Measurements from ENCODE around the gene FAM227B. TPM values are rescaled to one million over a fixed set of nuclear protein-coding genes. Genes with fewer than 3 reads are reported as not detected.
"Not testable (repeated sequence)": the region's sequence is repeated elsewhere in the genome, so short reads cannot be mapped to it uniquely, and the experiment has no call there.

Gene FAM227B
- total RNA-seq, 2 donors from 2014 or later = 2.1 TPM; not detected in 1

DNA sequence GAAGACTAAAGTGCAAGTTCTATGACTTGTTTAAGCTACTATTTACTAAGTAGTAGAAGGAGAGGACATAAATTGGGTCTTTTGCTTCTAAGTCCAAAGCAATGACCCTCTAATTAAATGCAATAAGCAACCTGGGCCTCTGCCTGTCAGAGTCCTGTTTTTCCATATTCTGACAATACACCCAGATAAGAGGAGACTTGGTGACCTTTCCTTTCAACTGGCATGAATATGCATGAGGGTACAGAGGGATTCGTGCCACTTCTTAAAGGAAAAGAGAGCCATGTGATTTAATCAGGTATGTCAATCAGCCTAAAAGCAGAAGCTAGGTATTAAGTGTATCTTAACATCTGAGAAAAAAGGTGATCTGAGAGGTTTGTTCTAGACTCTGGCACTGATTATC lies 248.3 kb downstream of the FAM227B start:
- Histone ChIP-seq H3K36me3 (replicated peaks in 1 of 2; ENCODE audit: insufficient read depth in 1 of 2, low read depth in 2 of 2) (no peaks in the 10 kb centered on the region), H3K9me3 (no peaks in the 10 kb centered on the region), H3K27me3 (no peaks in the 10 kb centered on the region), H3K27ac (no peak overlapping the region), H3K4me1 (no peaks in the 10 kb centered on the region), H3K4me3 (no peak overlapping the region)
- WGBS, 2 donors = 35 to 54% methylated on average over 1 of the region's 1 CpG
- DNase-seq = no peak
- ATAC-seq = no peak
- intact Hi-C loops (cut with DNase I) = no loop called here
- no peak for TF ChIP-seq POLR2A (IDR thresholded peaks at IDR 0.05)
- TF ChIP-seq, protein P1, sequence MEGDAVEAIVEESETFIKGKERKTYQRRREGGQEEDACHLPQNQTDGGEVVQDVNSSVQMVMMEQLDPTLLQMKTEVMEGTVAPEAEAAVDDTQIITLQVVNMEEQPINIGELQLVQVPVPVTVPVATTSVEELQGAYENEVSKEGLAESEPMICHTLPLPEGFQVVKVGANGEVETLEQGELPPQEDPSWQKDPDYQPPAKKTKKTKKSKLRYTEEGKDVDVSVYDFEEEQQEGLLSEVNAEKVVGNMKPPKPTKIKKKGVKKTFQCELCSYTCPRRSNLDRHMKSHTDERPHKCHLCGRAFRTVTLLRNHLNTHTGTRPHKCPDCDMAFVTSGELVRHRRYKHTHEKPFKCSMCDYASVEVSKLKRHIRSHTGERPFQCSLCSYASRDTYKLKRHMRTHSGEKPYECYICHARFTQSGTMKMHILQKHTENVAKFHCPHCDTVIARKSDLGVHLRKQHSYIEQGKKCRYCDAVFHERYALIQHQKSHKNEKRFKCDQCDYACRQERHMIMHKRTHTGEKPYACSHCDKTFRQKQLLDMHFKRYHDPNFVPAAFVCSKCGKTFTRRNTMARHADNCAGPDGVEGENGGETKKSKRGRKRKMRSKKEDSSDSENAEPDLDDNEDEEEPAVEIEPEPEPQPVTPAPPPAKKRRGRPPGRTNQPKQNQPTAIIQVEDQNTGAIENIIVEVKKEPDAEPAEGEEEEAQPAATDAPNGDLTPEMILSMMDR (IDR thresholded peaks at IDR 0.05) = no peak

DNA sequence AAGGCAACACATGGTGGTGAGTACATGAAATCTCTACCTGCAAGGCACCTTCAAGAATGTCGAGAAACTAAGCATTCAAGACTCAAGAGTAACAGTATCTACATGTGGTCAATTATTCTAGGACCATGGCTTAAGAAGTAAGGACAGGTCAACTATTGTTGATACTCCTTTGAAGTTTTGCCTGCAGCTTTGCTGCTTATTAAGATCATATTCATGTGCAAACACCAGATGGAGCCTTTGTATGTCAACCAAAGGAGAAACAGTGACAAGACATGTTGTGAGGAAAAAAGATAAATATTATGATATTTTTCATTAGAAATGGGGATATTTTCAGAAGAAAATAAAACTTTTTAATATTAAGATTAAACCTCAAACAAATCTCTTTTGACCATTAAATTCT lies 249.8 kb downstream of the FAM227B start:
- intact Hi-C loops (cut with DNase I) = no loop called here
- H3K4me3 ChIP-seq = no peak overlapping the region
- ATAC-seq (no peak), DNase-seq (no peak)
- no peak overlapping the region for H3K27ac ChIP-seq
- no peak for TF ChIP-seq POLR2A (IDR thresholded peaks at IDR 0.05)
- TF ChIP-seq, protein P1 (IDR thresholded peaks at IDR 0.05) = no peak
- H3K4me1 ChIP-seq = no peaks in the 10 kb centered on the region
- H3K27me3 ChIP-seq = no peaks in the 10 kb centered on the region
- no peaks in the 10 kb centered on the region for H3K9me3 ChIP-seq
- H3K36me3 ChIP-seq (replicated peaks in 1 of 2; ENCODE audit: insufficient read depth in 1 of 2, low read depth in 2 of 2) = no peaks in the 10 kb centered on the region
- 78 to 100% methylated on average over 1 of the region's 1 CpG for WGBS, 2 donors

DNA sequence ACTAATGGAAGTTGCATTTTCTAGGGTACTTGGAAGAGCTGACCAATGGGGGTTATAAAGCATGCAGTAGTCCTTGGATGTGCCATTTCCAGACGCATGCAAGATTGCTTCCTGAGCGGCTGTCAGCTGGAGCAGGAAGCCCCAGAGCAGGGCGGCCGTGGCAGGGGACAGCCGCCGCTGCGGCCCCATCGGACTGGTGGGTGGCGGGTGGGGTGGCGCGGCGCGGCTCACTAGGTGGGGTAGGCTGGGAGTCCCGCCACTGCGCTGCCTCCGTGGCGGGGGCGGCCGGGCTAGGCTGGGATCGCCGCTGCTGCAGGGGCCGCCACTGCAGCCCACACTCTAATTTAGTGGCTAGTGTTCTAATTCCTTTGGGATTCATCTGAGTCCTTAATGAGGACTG lies 254.1 kb downstream of the FAM227B start:
- Histone ChIP-seq H3K36me3 (replicated peaks in 1 of 2; ENCODE audit: insufficient read depth in 1 of 2, low read depth in 2 of 2) (no peaks in the 10 kb centered on the region), H3K4me3 (no peak overlapping the region), H3K4me1 (no peaks in the 10 kb centered on the region), H3K27me3 (no peaks in the 10 kb centered on the region), H3K9me3 (no peaks in the 10 kb centered on the region), H3K27ac (no peak overlapping the region)
- TF ChIP-seq POLR2A (IDR thresholded peaks at IDR 0.05) = no peak
- TF ChIP-seq, protein P1 (IDR thresholded peaks at IDR 0.05) = no peak
- no peak for DNase-seq
- 93 to 95% methylated on average over 16 to 21 of the region's 22 CpGs for WGBS, 2 donors
- intact Hi-C loops (cut with DNase I) = no loop called here
- no peak for ATAC-seq

DNA sequence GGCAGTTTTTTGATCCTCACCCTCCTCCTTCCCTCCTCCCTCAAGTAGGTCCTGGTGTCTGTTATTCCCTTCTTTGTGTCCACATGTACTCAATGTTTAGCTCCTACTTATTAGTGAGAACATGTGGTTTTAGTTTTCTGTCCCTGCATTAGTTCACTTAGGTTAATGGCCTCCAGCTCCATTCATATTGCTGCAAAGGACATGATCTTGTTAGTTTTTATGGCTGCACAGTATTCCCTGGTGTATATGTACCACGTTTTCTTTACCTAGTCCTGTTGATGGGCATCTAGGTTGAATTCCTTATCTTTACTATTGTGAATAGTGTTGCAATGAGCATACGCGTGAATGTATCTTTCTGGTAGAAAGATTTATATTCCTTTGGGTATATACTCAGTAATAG lies 259.2 kb downstream of the FAM227B start:
- ATAC-seq (no peak), DNase-seq (no peak)
- no peak overlapping the region for H3K27ac ChIP-seq
- no peaks in the 10 kb centered on the region for H3K4me1 ChIP-seq
- intact Hi-C loops (cut with DNase I) = no loop called here
- H3K9me3 ChIP-seq = no peaks in the 10 kb centered on the region
- H3K4me3 ChIP-seq = no peak overlapping the region
- no peaks in the 10 kb centered on the region for H3K27me3 ChIP-seq
- no peaks in the 10 kb centered on the region for H3K36me3 ChIP-seq (replicated peaks in 1 of 2; ENCODE audit: insufficient read depth in 1 of 2, low read depth in 2 of 2)
- TF ChIP-seq POLR2A (IDR thresholded peaks at IDR 0.05) = no peak
- TF ChIP-seq, protein P1 (IDR thresholded peaks at IDR 0.05) = no peak
- 82 to 84% methylated on average over 3 of the region's 3 CpGs for WGBS, 2 donors

DNA sequence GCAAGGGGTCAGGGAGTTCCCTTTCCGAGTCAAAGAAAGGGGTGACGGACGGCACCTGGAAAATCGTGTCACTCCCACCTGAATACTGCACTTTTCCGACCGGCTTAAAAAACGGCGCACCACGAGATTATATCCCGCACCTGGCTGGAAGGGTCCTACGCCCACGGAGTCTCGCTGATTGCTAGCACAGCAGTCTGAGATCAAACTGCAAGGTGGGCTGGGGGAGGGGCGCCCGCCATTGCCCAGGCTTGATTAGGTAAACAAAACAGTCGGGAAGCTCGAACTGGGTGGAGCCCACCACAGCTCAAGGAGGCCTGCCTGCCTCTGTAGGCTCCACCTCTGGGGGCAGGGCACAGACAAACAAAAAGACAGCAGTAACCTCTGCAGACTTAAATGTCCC lies 266.2 kb downstream of the FAM227B start:
- H3K9me3 ChIP-seq; H3K27me3 ChIP-seq; H3K36me3 ChIP-seq (replicated peaks in 1 of 2; ENCODE audit: insufficient read depth in 1 of 2, low read depth in 2 of 2); H3K4me1 ChIP-seq; intact Hi-C loops (cut with DNase I); DNase-seq; H3K27ac ChIP-seq; H3K4me3 ChIP-seq; ATAC-seq: not testable (repeated sequence)
- WGBS, 2 donors = 91 to 98% methylated on average over 14 to 17 of the region's 17 CpGs

Data from body of pancreas (tissue), 4 donors.